K562 (cell line): ENCODE data around the gene BGLAP. TPM values are rescaled to one million over a fixed set of nuclear protein-coding genes. Genes with fewer than 3 reads are reported as not detected.

Experiments
- CTCF ChIP-seq, 3 experiments: IDR thresholded peaks in 2 of 3; conservative IDR thresholded peaks in 1 of 3; 2 replicates each; pipeline ENCODE4 v1.5.1; 2011 to 2012; ENCODE audit warnings: low read length in 3 of 3, mild to moderate bottlenecking in 3 of 3, control low read depth in 2 of 3, improper control_type of control experiment in 1 of 3, inconsistent platforms in 1 of 3, low read depth in 1 of 3, mixed read lengths in 1 of 3, moderate library complexity in 1 of 3; ENCODE audit not compliant: insufficient read depth in 2 of 3
- E2F3 ChIP-seq: fragments of 250-450 bp; sonication (Bioruptor Pico); IDR thresholded peaks from 2 replicates; pipeline ENCODE4 v1.4.0; 2020; ENCODE audit warnings: mild to moderate bottlenecking
- ELF1 ChIP-seq: fragments of 200-800 bp; sonication (Bioruptor generic); IDR thresholded peaks from 2 replicates; pipeline ENCODE4 v1.6.1; 2016; ENCODE audit warnings: missing genetic modification characterization, missing compliant biosample characterization
- HCFC1 ChIP-seq: IDR thresholded peaks from 2 replicates; pipeline ENCODE4 v1.6.1; 2012; ENCODE audit warnings: low read depth, low read length, improper control_type of control experiment
- KDM4B ChIP-seq, 2 experiments: fragments of 450-650 bp in 1 of 2; sonication (generic) in 1 of 2; IDR thresholded peaks; 2 replicates each; pipeline ENCODE4 v1.6.1; 2016 to 2017; ENCODE audit warnings: borderline replicate concordance in 2 of 2, antibody characterized with exemption in 1 of 2, low read depth in 1 of 2, mild to moderate bottlenecking in 1 of 2
- KHSRP ChIP-seq: fragments of 450-650 bp; IDR thresholded peaks from 2 replicates; pipeline ENCODE4 v1.6.1; 2017
- MAFF ChIP-seq: IDR thresholded peaks from 2 replicates; pipeline ENCODE4 v1.6.1; 2012; ENCODE audit warnings: low read length, improper control_type of control experiment
- MCM2 ChIP-seq: fragments of 450-650 bp; IDR thresholded peaks from 2 replicates; pipeline ENCODE4 v1.6.1; 2017; ENCODE audit warnings: low read depth, mild to moderate bottlenecking
- MCM5 ChIP-seq: fragments of 450-650 bp; IDR thresholded peaks from 2 replicates; pipeline ENCODE4 v1.6.1; 2016; ENCODE audit warnings: low read depth
- MXD1 ChIP-seq: fragments of 250-450 bp; sonication (Bioruptor Pico); IDR thresholded peaks from 2 replicates; pipeline ENCODE4 v1.8.0; 2021; ENCODE audit warnings: borderline replicate concordance, mild to moderate bottlenecking, moderate library complexity; ENCODE audit not compliant: poor library complexity, severe bottlenecking
- NCOA6 ChIP-seq: fragments of 450-650 bp; IDR thresholded peaks from 2 replicates; pipeline ENCODE4 v1.6.1; 2017; ENCODE audit warnings: mild to moderate bottlenecking
- PKNOX1 ChIP-seq: fragments of 450-650 bp; IDR thresholded peaks from 2 replicates; pipeline ENCODE4 v1.6.1; 2016
- PML ChIP-seq: IDR thresholded peaks from 2 replicates; pipeline ENCODE4 v1.6.1; 2012; ENCODE audit warnings: low read length, inconsistent platforms
- POLR2G ChIP-seq: fragments of 200-400 bp; formaldehyde crosslinking; IDR thresholded peaks from 2 replicates; pipeline ENCODE4 v1.6.1; 2017; ENCODE audit warnings: low read depth, mild to moderate bottlenecking, antibody characterized with exemption, low read length, moderate library complexity
- SAP30 ChIP-seq: fragments of 200-600 bp; sonication (generic); IDR thresholded peaks from 2 replicates; pipeline ENCODE4 v1.6.1; 2012; ENCODE audit warnings: borderline replicate concordance, low read depth, mild to moderate bottlenecking, moderate library complexity, low read length, control low read depth, inconsistent platforms; ENCODE audit not compliant: insufficient read depth, poor library complexity, severe bottlenecking
- SMARCC2 ChIP-seq: fragments of 450-650 bp; IDR thresholded peaks from 2 replicates; pipeline ENCODE4 v1.6.1; 2017; ENCODE audit warnings: antibody characterized with exemption, moderate library complexity, mild to moderate bottlenecking, low read depth
- THRB ChIP-seq: fragments of 450-650 bp; formaldehyde crosslinking; conservative IDR thresholded peaks from 2 replicates; pipeline ENCODE4 v1.4.0; 2022; ENCODE audit warnings: mild to moderate bottlenecking, missing genetic modification characterization
- USF2 ChIP-seq: sonication (generic); formaldehyde crosslinking; IDR thresholded peaks from 2 replicates; pipeline ENCODE4 v1.5.0; 2020; ENCODE audit warnings: missing genetic modification reagents
- ZNF3 ChIP-seq: fragments of 250-450 bp; sonication (Bioruptor Pico); IDR thresholded peaks from 2 replicates; pipeline ENCODE4 v1.5.0; 2021; ENCODE audit warnings: mild to moderate bottlenecking, moderate library complexity
- ZNF398 ChIP-seq: fragments of 250-450 bp; sonication (Bioruptor Pico); IDR thresholded peaks from 2 replicates; pipeline ENCODE4 v1.8.0; 2021; ENCODE audit warnings: moderate library complexity, mild to moderate bottlenecking, inconsistent platforms
- ZNF431 ChIP-seq: sonication (generic); formaldehyde crosslinking; IDR thresholded peaks from 2 replicates; pipeline ENCODE4 v1.8.0; 2022; ENCODE audit warnings: mild to moderate bottlenecking, missing genetic modification reagents
- ZNF707 ChIP-seq: fragments of 250-450 bp; sonication (Bioruptor Pico); conservative IDR thresholded peaks from 2 replicates; pipeline ENCODE4 v1.8.0; 2022; ENCODE audit warnings: inconsistent platforms, mild to moderate bottlenecking, moderate library complexity
- ZZZ3 ChIP-seq: fragments of 450-650 bp; IDR thresholded peaks from 2 replicates; pipeline ENCODE4 v1.6.1; 2016; ENCODE audit warnings: antibody characterized with exemption, mild to moderate bottlenecking, moderate library complexity
- polyA plus RNA-seq, 8 experiments: library from polyadenylated mRNA; depleted of rRNA in 4 of 8; stranded (reverse) in 5 of 8; unstranded in 3 of 8; fragments of >200 nt; fragmentation: Nextera tagmentation in 2 of 8; fragmentation: Illumina TruSeq in 1 of 8; extraction: Ambion mirVana in 2 of 8; extraction: Trizol in 1 of 8; gene quantifications; 2 replicates each; pipeline versions ENCODE4 v1.2.1 to v1.2.3, GENCODE V29; 2011 to 2014; ENCODE audit warnings: inconsistent platforms in 1 of 8, missing spikeins in 1 of 8
- total RNA-seq, 7 experiments: library from RNA; depleted of rRNA in 6 of 7; stranded (reverse); fragments of >200 nt in 6 of 7; fragmentation: Illumina TruSeq in 2 of 7; extraction: Trizol in 2 of 7; gene quantifications; 2 replicates each; pipeline versions ENCODE4 v1.2.1 to v1.2.3, GENCODE V29; 2011 to 2021; ENCODE audit warnings: low replicate concordance in 1 of 7

Gene BGLAP
- total and polyA plus RNA-seq, 9 of the 15 experiments (the other 6 are each of a cell fraction or from before 2014, with no cell fraction given), result 0.15 to 1.4 (median 0.28) TPM; not detected in 3

- no peak for TF ChIP-seq THRB
- no peak for TF ChIP-seq ZNF3 (CRISPR knock-in tag)
- no peak for TF ChIP-seq SMARCC2
- TF ChIP-seq ELF1, result no peak
- TF ChIP-seq POLR2G, result no peak
- peak; percentile 15 to 54 (median 42); a peak in 3 of 6 replicates for TF ChIP-seq CTCF (IDR thresholded peaks at IDR 0.05 in 2 of 3, conservative IDR thresholded peaks at IDR 0.05 in 1 of 3; ENCODE audit: insufficient read depth in 2 of 3, low read depth in 1 of 3, low read length in 3 of 3)
- TF ChIP-seq SAP30, result peak; percentile 95
- TF ChIP-seq PML, result 0 out of 2 replicates have a peak, but pooled peaks have one; percentile 18
- TF ChIP-seq PKNOX1, result peak; percentile 63
- TF ChIP-seq ZZZ3, result no peak
- no peak for TF ChIP-seq MCM5
- TF ChIP-seq USF2 (CRISPR knock-in tag), result peak; percentile 65
- TF ChIP-seq ZNF707 (CRISPR knock-in tag), result no peak
- peak; percentile 87 for TF ChIP-seq MXD1
- TF ChIP-seq KDM4B (IDR thresholded peaks at IDR 0.05; ENCODE audit: borderline replicate concordance in 2 of 2, low read depth in 1 of 2), result no peak
- no peak for TF ChIP-seq KHSRP
- no peak for TF ChIP-seq MCM2
- no peak for TF ChIP-seq ZNF431 (CRISPR knock-in tag)
- TF ChIP-seq MAFF, result no peak
- no peak for TF ChIP-seq E2F3 (CRISPR knock-in tag)
- no peak for TF ChIP-seq NCOA6
- no peak for TF ChIP-seq HCFC1
- TF ChIP-seq ZNF398, result no peak
Observed at GRCh38 chr1:156281281-156281680, 39.3 kb downstream of the BGLAP start (continued).
